Fibroblast of lung (primary cell): ENCODE measurements around the gene KRTAP4-4.

Experiments
- CTCF ChIP-seq, 2 donors: IDR thresholded peaks in 1 of 2; conservative IDR thresholded peaks in 1 of 2; 1 replicate in 1 of 2; 2 replicates in 1 of 2; pipeline ENCODE4 v1.5.1; 2011 to 2012; ENCODE audit warnings: low read length in 2 of 2, control low read depth in 1 of 2, inconsistent platforms in 1 of 2, low read depth in 1 of 2, mild to moderate bottlenecking in 1 of 2
- EZH2 ChIP-seq: IDR thresholded peaks from 2 replicates; pipeline ENCODE4 v1.5.1; 2012; ENCODE audit warnings: low read length, control low read depth, mild to moderate bottlenecking; ENCODE audit errors: missing control alignments

- TF ChIP-seq CTCF (conservative IDR thresholded peaks at IDR 0.05 in 1 of 2, IDR thresholded peaks at IDR 0.05 in 1 of 2; ENCODE audit: low read depth in 1 of 2, low read length in 2 of 2) (no peak), EZH2 (no peak)
Observed at GRCh38 chr17:41145261-41145660, 15.3 kb downstream of the KRTAP4-4 start.
